GM18498 (cell line): ENCODE measurements around the gene PAM.
A peak's percentile ranks its signal among the peaks of the same experiment; 100 is the strongest.
"Not testable (repeated sequence)": the region's sequence is repeated elsewhere in the genome, so short reads cannot be mapped to it uniquely, and the experiment has no call there.

Source experiments
- ATAC-seq: cut with Tn5 transposase; IDR thresholded peaks from one replicate; pipeline ENCODE4 v1.9.1; 2021; ENCODE audit warnings: mild to moderate bottlenecking, moderate library complexity; ENCODE audit not compliant: unreplicated experiment

The PAM gene

GRCh38 chr5:103034662-103035392, 279.7 kb downstream of the PAM start:
- no peak for ATAC-seq

DNA sequence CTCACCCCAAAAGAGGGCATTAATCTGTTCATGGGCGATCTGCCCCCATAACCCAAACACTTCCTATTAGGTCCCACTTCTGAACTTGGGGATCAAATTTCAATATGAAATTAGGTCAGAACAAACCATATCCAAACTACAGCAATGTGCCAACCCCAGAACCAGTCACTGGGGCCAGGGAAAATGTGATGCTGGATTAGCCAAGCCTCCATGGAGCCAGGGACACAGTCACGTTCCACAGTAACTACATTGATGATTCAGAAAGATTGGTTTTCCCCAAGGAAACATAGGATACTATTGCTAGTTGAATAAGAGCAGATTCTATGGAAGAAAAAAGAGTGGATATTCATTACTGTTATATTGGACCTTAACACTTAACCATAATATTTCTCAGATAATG, 280.6 kb downstream of the PAM start:
- no peak for ATAC-seq

GRCh38 chr5:103036601-103037000, 281.5 kb downstream of the PAM start:
- no peak for ATAC-seq

DNA sequence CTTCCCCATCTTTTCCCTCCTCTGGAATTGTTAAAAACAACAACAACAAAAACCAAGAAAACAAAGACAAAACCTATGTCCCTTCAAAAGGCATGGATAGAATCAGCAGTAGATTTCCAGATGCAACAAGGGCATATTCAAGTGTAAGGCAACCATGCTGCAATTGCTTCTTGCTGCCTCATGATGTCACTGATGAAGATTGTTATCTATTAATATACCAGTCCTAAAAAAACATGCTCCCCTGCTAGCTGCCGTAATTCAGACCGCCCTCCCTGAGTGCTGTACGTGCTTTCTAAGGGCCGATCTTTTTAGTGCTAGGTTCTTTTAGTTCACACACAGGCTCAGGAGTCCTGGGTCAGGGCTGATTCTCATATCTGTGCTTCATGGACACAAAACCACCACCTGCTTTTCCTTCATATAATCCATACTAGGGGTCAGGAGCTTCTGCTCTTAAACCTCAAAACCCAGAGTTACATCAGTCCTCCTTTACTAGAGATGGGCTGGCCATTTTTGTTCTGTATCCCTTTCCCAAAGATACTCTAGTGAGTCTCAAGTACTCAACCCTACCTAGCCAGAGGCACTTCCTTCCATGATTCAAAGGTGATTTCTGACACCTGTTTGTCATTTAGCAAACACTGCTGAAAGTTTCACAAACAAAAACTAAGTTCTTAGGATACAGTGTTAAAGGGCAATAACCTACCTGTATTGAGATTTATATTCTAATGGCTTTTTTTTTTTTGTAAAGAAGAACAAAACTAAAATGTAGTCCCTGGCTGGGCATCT, 282.8 kb downstream of the PAM start:
- ATAC-seq, result no peak

GRCh38 chr5:103041071-103041676, 286.1 kb downstream of the PAM start:
- ATAC-seq, result peak; percentile 37

DNA sequence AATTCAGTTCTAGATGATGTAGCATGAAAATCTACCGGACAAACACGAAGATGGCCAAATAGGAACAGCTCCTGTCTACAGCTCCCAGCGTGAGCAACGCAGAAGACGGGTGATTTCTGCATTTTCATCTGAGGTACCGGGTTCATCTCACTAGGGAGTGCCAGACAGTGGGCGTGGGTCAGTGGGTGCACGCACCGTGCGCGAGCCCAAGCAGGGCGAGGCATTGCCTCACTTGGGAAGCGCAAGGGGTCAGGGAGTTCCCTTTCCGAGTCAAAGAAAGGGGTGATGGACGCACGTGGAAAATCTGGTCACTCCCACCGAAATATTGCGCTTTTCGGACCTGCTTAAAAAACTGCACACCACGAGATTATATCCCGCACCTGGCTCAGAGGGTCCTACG, 291.6 kb downstream of the PAM start:
- ATAC-seq, result not testable (repeated sequence)

- ATAC-seq, result no peak
Observed at GRCh38 chr5:103057208-103058130, 302.4 kb downstream of the PAM start.

DNA sequence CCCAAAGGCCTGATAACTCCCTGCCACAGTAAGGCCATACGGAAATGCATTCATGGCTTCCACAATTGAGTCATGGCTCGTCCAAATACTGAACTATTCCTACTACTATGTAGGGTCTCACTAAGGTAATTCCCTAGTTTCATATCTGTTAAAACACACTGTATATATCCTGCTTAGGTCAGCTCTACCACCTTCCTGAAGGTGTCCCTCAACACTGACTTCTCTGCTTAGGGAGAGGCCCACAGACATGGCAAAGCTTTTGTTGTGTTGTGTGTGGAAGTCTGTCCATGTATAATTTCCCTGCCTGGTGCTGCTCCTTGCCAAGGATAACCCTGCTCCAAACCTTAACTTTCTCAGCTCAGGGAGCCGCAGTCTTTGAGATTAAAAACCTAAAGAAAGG, 304.4 kb downstream of the PAM start:
- no peak for ATAC-seq

DNA sequence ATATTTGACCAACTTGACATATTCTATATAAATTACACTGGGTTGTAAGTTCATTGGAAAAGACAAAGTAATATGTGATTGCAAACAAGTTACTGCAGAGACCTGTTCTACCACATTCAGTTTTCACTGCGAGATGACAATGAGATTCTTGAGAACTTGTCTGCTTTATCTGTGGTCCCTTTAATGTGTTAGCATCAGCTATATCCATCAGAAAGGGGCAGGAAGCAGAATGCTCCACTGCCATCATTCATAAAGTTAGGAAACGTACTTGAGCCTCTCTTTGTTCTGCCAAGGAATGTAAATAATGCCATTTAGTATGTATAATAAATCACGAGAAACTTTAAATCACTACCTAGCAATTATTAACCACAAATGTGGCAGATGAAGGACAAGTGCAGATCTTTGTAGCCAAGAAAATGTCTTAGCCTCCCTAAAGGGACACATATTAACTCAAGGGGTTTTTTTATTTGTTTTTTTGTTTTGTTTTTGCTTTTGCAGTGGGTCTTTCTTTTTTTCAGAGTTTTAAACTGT, 305.4 kb downstream of the PAM start:
- no peak for ATAC-seq

DNA sequence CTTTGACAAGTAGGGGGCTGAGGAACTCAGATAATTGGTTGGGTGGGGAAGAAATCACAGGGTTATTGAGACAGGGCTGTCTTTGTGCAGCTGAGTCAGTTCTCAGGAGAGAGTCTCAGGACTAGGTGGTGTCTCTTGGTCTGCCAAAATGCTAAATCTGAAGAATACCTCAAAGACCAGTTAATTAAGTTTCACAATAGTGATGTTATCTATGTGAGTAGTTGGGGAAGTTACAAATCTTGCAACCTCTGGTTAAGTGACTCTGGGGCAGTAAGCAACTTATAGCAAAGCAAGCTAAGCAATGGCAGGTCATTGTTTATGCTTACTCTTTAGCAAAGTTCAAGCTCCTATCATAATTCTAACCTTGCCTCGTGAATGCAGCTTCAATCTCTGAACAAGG, 311.2 kb downstream of the PAM start:
- ATAC-seq, result no peak

DNA sequence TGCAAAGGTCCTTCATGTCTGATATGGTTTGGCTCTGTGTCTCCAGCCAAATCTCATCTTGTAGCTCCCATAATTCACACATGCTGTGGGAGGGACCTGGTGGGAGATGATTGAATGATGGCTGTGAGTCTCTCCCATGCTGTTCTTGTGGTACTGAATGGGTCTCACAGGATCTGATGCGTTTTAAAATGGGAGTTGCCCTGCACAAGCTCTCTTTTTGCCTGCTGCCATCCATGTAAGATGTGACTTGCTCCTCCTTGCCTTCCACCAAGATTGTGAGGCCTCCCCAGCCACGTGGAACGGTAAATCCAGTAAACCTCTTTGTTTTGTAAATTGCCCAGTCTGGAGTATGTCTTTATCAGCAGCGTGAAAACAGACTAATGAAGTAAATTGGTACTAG, 318.4 kb downstream of the PAM start:
- ATAC-seq, result not testable (repeated sequence)

- no peak for ATAC-seq
Observed at GRCh38 chr5:103075442-103075841, 320.3 kb downstream of the PAM start.
